ENCODE measurements around the gene MAD2L2. TPM values are rescaled to one million over a fixed set of nuclear protein-coding genes. Genes with fewer than 3 reads are reported as not detected.

MAD2L2 gene
- polyA plus RNA-seq, 2 of the 4 experiments (the other 2 are of a cell fraction) = 31.2 to 32.5 TPM

DNA sequence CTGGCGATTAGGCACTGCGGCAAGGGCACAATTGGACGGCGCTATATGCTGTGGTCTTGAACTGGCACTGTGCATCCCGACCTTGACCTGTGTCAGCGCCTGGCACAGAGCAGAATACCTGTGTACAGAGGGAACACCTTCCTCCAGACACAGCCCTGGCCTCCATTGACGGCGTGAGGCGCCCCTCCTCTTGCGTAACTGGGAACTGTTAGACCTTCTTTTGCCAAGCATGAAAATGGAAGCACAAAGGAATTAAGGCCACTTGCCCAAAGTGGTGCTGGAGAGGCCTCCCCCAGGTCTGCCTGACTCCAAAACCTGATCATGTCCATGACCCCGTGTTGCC, 48.2 kb upstream of the MAD2L2 start:
- ChIA-PET CTCF (interaction anchor here (1.1 kb wide), 1 partner anchor 9 kb away, joined by 4 read pairs; no protein-coding TSS in a partner anchor), POLR2A (no interaction called here)
- no peak for TF ChIP-seq MAZ (IDR thresholded peaks at IDR 0.05; ENCODE audit: borderline replicate concordance, low read depth, low read length)
- peak in 1 of 2 experiments; percentile 19; a peak in 1 of 4 replicates for TF ChIP-seq CEBPB (IDR thresholded peaks at IDR 0.05)
- Histone ChIP-seq H3K27ac (no peak overlapping the region), H3K4me1 (no peaks in the 10 kb centered on the region), H3K4me3 (no peak overlapping the region), H3K4me2 (no peak overlapping the region), H3K9me3 (no peaks in the 10 kb centered on the region)
- no peak for DNase-seq (ENCODE audit: low read depth in 1 of 2, low spot score in 1 of 2)
- no peak for ATAC-seq
- 84% methylated on average over 10 of the region's 11 CpGs for WGBS (ENCODE audit: missing lambda C conversion rate)
- FAIRE-seq = no peak

DNA sequence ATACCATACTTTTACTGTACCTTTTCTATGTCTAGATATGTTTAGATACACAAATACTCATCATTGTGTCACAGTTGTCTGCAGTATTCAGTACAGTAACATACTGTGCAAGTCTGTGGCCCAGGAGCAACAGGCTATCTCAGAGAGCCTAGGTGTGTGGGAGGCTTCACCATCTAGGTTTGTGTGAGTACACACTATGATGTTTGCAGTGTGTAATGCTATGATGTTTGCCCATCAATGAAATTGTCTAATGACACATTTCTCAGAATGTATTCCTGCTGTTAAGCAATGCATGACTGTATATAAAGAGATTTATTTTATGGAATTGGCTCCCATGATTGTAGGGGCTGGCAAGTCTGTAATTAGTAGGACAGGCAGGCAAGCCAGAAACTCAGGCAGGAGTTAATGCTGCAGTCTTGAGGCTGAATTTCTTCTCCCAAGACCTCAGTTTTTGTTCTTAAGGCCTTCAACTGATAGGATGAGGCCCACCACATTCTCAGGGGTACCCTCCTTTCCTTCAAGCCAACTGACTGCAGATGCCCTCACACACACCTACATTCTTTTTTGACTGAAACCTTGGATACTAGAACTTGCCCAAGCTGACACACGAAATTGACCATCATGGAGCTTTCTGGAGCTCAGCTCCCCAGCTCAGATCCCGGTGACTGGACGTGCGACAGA, 47.3 kb upstream of the MAD2L2 start:
- Histone ChIP-seq H3K4me3 (no peak overlapping the region), H3K27ac (no peak overlapping the region), H3K4me2 (no peak overlapping the region), H3K9me3 (no peaks in the 10 kb centered on the region), H3K4me1 (no peaks in the 10 kb centered on the region)
- FAIRE-seq (no peak), DNase-seq (ENCODE audit: low read depth in 1 of 2, low spot score in 1 of 2) (no peak), ATAC-seq (no peak)
- ChIA-PET CTCF (interaction anchor here (1.1 kb wide), 1 partner anchor 8 kb away, joined by 4 read pairs; no protein-coding TSS in a partner anchor), POLR2A (no interaction called here)
- 71% methylated on average over 2 of the region's 4 CpGs for WGBS (ENCODE audit: missing lambda C conversion rate)
- TF ChIP-seq, protein P1, sequence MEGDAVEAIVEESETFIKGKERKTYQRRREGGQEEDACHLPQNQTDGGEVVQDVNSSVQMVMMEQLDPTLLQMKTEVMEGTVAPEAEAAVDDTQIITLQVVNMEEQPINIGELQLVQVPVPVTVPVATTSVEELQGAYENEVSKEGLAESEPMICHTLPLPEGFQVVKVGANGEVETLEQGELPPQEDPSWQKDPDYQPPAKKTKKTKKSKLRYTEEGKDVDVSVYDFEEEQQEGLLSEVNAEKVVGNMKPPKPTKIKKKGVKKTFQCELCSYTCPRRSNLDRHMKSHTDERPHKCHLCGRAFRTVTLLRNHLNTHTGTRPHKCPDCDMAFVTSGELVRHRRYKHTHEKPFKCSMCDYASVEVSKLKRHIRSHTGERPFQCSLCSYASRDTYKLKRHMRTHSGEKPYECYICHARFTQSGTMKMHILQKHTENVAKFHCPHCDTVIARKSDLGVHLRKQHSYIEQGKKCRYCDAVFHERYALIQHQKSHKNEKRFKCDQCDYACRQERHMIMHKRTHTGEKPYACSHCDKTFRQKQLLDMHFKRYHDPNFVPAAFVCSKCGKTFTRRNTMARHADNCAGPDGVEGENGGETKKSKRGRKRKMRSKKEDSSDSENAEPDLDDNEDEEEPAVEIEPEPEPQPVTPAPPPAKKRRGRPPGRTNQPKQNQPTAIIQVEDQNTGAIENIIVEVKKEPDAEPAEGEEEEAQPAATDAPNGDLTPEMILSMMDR (IDR thresholded peaks at IDR 0.05) = no peak
- TF ChIP-seq MAZ (IDR thresholded peaks at IDR 0.05; ENCODE audit: borderline replicate concordance, low read depth, low read length) (no peak), BHLHE40 (IDR thresholded peaks at IDR 0.05; ENCODE audit: low read depth, low read length) (no peak), CHD2 (IDR thresholded peaks at IDR 0.05; ENCODE audit: low read length, partially characterized antibody) (no peak), POLR2A (IDR thresholded peaks at IDR 0.05; ENCODE audit: low read length) (no peak), CBX2 (IDR thresholded peaks at IDR 0.05; ENCODE audit: borderline replicate concordance, low read depth) (no peak), SREBF2 (IDR thresholded peaks at IDR 0.05) (no peak), ZSCAN20 (CRISPR knock-in tag; IDR thresholded peaks at IDR 0.05) (no peak), HEYL (CRISPR knock-in tag; IDR thresholded peaks at IDR 0.05) (no peak)
- TF ChIP-seq, protein P2, sequence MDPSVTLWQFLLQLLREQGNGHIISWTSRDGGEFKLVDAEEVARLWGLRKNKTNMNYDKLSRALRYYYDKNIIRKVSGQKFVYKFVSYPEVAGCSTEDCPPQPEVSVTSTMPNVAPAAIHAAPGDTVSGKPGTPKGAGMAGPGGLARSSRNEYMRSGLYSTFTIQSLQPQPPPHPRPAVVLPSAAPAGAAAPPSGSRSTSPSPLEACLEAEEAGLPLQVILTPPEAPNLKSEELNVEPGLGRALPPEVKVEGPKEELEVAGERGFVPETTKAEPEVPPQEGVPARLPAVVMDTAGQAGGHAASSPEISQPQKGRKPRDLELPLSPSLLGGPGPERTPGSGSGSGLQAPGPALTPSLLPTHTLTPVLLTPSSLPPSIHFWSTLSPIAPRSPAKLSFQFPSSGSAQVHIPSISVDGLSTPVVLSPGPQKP (IDR thresholded peaks at IDR 0.05; ENCODE audit: low read depth, low read length) = no peak
- TF ChIP-seq, protein P3, sequence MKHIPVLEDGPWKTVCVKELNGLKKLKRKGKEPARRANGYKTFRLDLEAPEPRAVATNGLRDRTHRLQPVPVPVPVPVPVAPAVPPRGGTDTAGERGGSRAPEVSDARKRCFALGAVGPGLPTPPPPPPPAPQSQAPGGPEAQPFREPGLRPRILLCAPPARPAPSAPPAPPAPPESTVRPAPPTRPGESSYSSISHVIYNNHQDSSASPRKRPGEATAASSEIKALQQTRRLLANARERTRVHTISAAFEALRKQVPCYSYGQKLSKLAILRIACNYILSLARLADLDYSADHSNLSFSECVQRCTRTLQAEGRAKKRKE (CRISPR knock-in tag; IDR thresholded peaks at IDR 0.05; ENCODE audit: low read depth) = no peak
- TF ChIP-seq, protein P4, sequence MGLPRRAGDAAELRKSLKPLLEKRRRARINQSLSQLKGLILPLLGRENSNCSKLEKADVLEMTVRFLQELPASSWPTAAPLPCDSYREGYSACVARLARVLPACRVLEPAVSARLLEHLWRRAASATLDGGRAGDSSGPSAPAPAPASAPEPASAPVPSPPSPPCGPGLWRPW (IDR thresholded peaks at IDR 0.05) = no peak

DNA sequence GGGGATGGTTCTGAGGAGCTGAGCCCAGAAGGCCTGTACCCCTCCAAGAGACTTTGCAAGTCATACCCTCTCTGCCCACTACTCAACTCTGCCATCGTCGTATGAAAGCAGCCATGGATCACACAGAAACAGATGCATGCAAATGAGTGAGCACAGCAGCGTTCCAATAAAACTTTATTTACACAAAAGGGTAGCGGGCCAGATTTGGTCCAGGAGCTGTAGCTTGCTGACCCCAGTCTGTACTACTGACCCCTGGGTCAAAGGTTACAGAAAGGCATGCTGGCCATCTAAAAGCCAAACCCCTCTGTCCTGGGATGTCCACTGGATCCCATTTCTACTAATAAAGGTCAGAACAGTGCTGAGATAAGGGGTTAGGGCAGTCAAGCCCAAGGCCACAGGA, 46.2 kb upstream of the MAD2L2 start:
- no peak overlapping the region for H3K4me3 ChIP-seq
- no peak overlapping the region for H3K4me2 ChIP-seq
- ChIA-PET CTCF (interaction anchor here (1.0 to 2.4 kb wide), 2 partner anchors 9 to 77 kb away, joined by 3 to 11 read pairs; no protein-coding TSS in a partner anchor), POLR2A (no interaction called here)
- H3K9me3 ChIP-seq = no peaks in the 10 kb centered on the region
- ATAC-seq = no peak
- H3K4me1 ChIP-seq = no peaks in the 10 kb centered on the region
- no peak for TF ChIP-seq PHF8 (IDR thresholded peaks at IDR 0.05; ENCODE audit: borderline replicate concordance, low read depth)
- TF ChIP-seq, protein P4 (IDR thresholded peaks at IDR 0.05) = no peak
- no peak for TF ChIP-seq CBX8 (IDR thresholded peaks at IDR 0.05)
- no peak for TF ChIP-seq HOXB13 (CRISPR knock-in tag; IDR thresholded peaks at IDR 0.05; ENCODE audit: low read depth)
- TF ChIP-seq NFE2L2 (conservative IDR thresholded peaks at IDR 0.05; ENCODE audit: low read length) = no peak
- TF ChIP-seq JUNB (IDR thresholded peaks at IDR 0.05) = no peak
- TF ChIP-seq ZSCAN20 (CRISPR knock-in tag; IDR thresholded peaks at IDR 0.05) = no peak
- no peak for TF ChIP-seq HDAC2 (IDR thresholded peaks at IDR 0.05)
- no peak for TF ChIP-seq CHD2 (IDR thresholded peaks at IDR 0.05; ENCODE audit: low read length, partially characterized antibody)
- TF ChIP-seq RFX5 (IDR thresholded peaks at IDR 0.05) = no peak
- TF ChIP-seq TP53 (CRISPR knock-in tag; IDR thresholded peaks at IDR 0.05) = no peak
- no peak for TF ChIP-seq RCOR1 (IDR thresholded peaks at IDR 0.05; ENCODE audit: low read depth, low read length)
- TF ChIP-seq ZNF302 (CRISPR knock-in tag; IDR thresholded peaks at IDR 0.05) = no peak
- TF ChIP-seq, protein P3 (CRISPR knock-in tag; IDR thresholded peaks at IDR 0.05; ENCODE audit: low read depth) = no peak
- H3K27ac ChIP-seq = no peak overlapping the region
- 85% methylated on average over 4 of the region's 4 CpGs for WGBS (ENCODE audit: missing lambda C conversion rate)
- FAIRE-seq = no peak
- DNase-seq (ENCODE audit: low read depth in 1 of 2, low spot score in 1 of 2) = no peak
